ENCODE measurements around the gene ZFP2.
A peak's percentile ranks its signal among the peaks of the same experiment; 100 is the strongest.
"Not testable (repeated sequence)": the region's sequence is repeated elsewhere in the genome, so short reads cannot be mapped to it uniquely, and the experiment has no call there.

ZFP2 gene

GRCh38 chr5:178895615-178896571, at the start of gene ZFP2:
ZFP2 (plus strand) TSS chr5:178895913; CDS start chr5:178931314, 35,401 bp downstream.
- peak; percentile 69 for DNase-seq (ENCODE audit: low spot score)

- DNase-seq (ENCODE audit: low spot score): no peak
Measured at GRCh38 chr5:178849316-178849715, 46.4 kb upstream of the ZFP2 start.

- no peak for DNase-seq (ENCODE audit: low spot score)
Measured at GRCh38 chr5:178851951-178852350, 43.8 kb upstream of the ZFP2 start.

- no peak for DNase-seq (ENCODE audit: low spot score)
Measured at GRCh38 chr5:178854284-178854683, 41.4 kb upstream of the ZFP2 start.

- peak; percentile 94 for DNase-seq (ENCODE audit: low spot score)
Measured at GRCh38 chr5:178859625-178860521, 35.8 kb upstream of the ZFP2 start, which contains the start of gene ZNF354B. ZNF354B (plus strand) TSS chr5:178859953; CDS start chr5:178861048, 1,095 bp downstream.

GRCh38 chr5:178860615-178861014, 35.1 kb upstream of the ZFP2 start:
- DNase-seq (ENCODE audit: low spot score): not testable (repeated sequence)

GRCh38 chr5:178861627-178862026, 34.1 kb upstream of the ZFP2 start:
- DNase-seq (ENCODE audit: low spot score): no peak

- peak; percentile 39 for DNase-seq (ENCODE audit: low spot score)
Measured at GRCh38 chr5:178866946-178867345, 28.8 kb upstream of the ZFP2 start.

GRCh38 chr5:178869577-178869976, 26.1 kb upstream of the ZFP2 start:
- no peak for DNase-seq (ENCODE audit: low spot score)

- DNase-seq (ENCODE audit: low spot score): no peak
Measured at GRCh38 chr5:178870411-178870810, 25.3 kb upstream of the ZFP2 start.

- DNase-seq (ENCODE audit: low spot score): no peak
Measured at GRCh38 chr5:178872302-178872701, 23.4 kb upstream of the ZFP2 start.

- DNase-seq (ENCODE audit: low spot score): not testable (repeated sequence)
Measured at GRCh38 chr5:178883115-178883694, 12.5 kb upstream of the ZFP2 start.

GRCh38 chr5:178883815-178884430, 11.8 kb upstream of the ZFP2 start:
- DNase-seq (ENCODE audit: low spot score): no peak

GRCh38 chr5:178899289-178899688, 3.6 kb downstream of the ZFP2 start:
- no peak for DNase-seq (ENCODE audit: low spot score)

GRCh38 chr5:178902849-178903248, 7.1 kb downstream of the ZFP2 start:
- DNase-seq (ENCODE audit: low spot score): peak; percentile 33

- no peak for DNase-seq (ENCODE audit: low spot score)
Measured at GRCh38 chr5:178931846-178932760, 36.4 kb downstream of the ZFP2 start.

- DNase-seq (ENCODE audit: low spot score): peak; percentile 87
Measured at GRCh38 chr5:178940569-178941360, 45.1 kb downstream of the ZFP2 start, which contains the start of gene ZNF454. ZNF454 (plus strand) TSS chr5:178941198; CDS start chr5:178942792, 1,594 bp downstream.

GRCh38 chr5:178941361-178941760, 45.6 kb downstream of the ZFP2 start:
- no peak for DNase-seq (ENCODE audit: low spot score)

- DNase-seq (ENCODE audit: low spot score): no peak
Measured at GRCh38 chr5:178965465-178966055, 69.8 kb downstream of the ZFP2 start.

All from kidney tubule cell (primary cell).